Measurements from ENCODE around the gene MYO7A. TPM values are rescaled to one million over a fixed set of nuclear protein-coding genes. Genes with fewer than 3 reads are reported as not detected.

MYO7A gene
- total RNA-seq, 4 donors from 2014 or later, result 13.4 to 29.9 (median 18.0) TPM

GRCh38 chr11:77195071-77195755 lies 67.2 kb downstream of the MYO7A start:
- no peak for TF ChIP-seq CTCF (IDR thresholded peaks at IDR 0.05)
- ATAC-seq (ENCODE audit: low FRiP score) (peak; percentile 20), DNase-seq (ENCODE audit: low spot score) (no peak)

GRCh38 chr11:77196961-77197360 lies 68.9 kb downstream of the MYO7A start:
- ATAC-seq (ENCODE audit: low FRiP score), result no peak
- DNase-seq (ENCODE audit: low spot score), result peak; percentile 10
- TF ChIP-seq CTCF (IDR thresholded peaks at IDR 0.05), result no peak

GRCh38 chr11:77197626-77198320 lies 69.7 kb downstream of the MYO7A start:
- ATAC-seq (ENCODE audit: low FRiP score) (no peak), DNase-seq (ENCODE audit: low spot score) (no peak)
- no peak for TF ChIP-seq CTCF (IDR thresholded peaks at IDR 0.05)

- peak; percentile 21 for DNase-seq (ENCODE audit: low spot score)
- ATAC-seq (ENCODE audit: low FRiP score), result no peak
- no peak for TF ChIP-seq CTCF (IDR thresholded peaks at IDR 0.05)
Measured at GRCh38 chr11:77198440-77198849, 70.4 kb downstream of the MYO7A start.

- TF ChIP-seq CTCF (IDR thresholded peaks at IDR 0.05), result no peak
- no peak for ATAC-seq (ENCODE audit: low FRiP score)
- no peak for DNase-seq (ENCODE audit: low spot score)
Measured at GRCh38 chr11:77199137-77199745, 71.2 kb downstream of the MYO7A start.

- TF ChIP-seq CTCF (IDR thresholded peaks at IDR 0.05), result no peak
- ATAC-seq (ENCODE audit: low FRiP score), result no peak
- no peak for DNase-seq (ENCODE audit: low spot score)
Measured at GRCh38 chr11:77200351-77201268, 72.6 kb downstream of the MYO7A start.

Data from omental fat pad (tissue), 4 donors.